Measurements from ENCODE around the gene PEAK3.

PEAK3 gene

GRCh38 chr19:2282062-2282861 lies at the start of gene PEAK3:
Gene PEAK3 (minus strand): TSS chr19:2282175. CDS start chr19:2280931, 1,244 bp downstream.
- DNase-seq, result peak; percentile 44
- H3K27me3 ChIP-seq (ENCODE audit: insufficient read depth, low read depth, severe bottlenecking), result no peaks in the 10 kb centered on the region
- H3K9me3 ChIP-seq (ENCODE audit: severe bottlenecking), result no peaks in the 10 kb centered on the region
- H3K27ac ChIP-seq, result no peak within 1 kb of the TSS
- no peak within 1 kb of the TSS for H3K4me3 ChIP-seq (ENCODE audit: low read depth, low read length)
- TF ChIP-seq, protein P1, sequence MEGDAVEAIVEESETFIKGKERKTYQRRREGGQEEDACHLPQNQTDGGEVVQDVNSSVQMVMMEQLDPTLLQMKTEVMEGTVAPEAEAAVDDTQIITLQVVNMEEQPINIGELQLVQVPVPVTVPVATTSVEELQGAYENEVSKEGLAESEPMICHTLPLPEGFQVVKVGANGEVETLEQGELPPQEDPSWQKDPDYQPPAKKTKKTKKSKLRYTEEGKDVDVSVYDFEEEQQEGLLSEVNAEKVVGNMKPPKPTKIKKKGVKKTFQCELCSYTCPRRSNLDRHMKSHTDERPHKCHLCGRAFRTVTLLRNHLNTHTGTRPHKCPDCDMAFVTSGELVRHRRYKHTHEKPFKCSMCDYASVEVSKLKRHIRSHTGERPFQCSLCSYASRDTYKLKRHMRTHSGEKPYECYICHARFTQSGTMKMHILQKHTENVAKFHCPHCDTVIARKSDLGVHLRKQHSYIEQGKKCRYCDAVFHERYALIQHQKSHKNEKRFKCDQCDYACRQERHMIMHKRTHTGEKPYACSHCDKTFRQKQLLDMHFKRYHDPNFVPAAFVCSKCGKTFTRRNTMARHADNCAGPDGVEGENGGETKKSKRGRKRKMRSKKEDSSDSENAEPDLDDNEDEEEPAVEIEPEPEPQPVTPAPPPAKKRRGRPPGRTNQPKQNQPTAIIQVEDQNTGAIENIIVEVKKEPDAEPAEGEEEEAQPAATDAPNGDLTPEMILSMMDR (IDR thresholded peaks at IDR 0.05; ENCODE audit: low read depth, low read length), result no peak
- no peaks in the 10 kb centered on the region for H3K36me3 ChIP-seq

DNA sequence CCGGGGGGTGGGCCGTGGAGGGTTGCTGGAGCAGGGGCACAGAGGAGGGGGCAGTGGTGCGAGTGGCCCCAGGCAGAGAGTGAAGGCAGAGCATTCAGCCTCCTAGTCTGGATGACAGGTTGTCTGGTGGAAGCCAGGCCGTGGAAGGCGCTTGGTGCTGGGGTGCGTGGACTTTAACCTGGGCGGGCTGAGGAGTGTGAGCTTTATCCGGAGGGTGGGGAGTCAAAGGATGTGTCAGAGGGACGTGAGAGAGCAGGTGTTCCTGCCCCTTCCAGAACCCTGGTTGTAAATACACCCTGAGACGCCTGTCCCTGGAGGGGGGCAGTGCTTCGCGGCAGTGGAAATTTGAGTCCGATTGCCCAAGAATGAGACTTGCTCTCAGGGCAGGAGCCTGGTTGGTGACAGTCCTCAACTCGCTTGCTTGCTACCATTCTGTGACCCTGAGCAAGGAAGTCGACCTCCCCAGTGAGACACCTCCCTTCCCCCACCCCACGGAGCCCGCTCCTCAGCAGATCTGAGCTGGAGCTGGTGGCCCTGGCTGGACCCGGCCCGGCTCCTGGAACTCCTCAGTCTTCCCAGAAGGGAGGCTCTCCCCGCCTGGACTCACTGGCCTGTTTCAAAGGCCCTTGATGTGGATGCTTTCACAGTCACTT lies 48.8 kb upstream of the PEAK3 start:
- DNase-seq, result no peak
- TF ChIP-seq, protein P1 (IDR thresholded peaks at IDR 0.05; ENCODE audit: low read depth, low read length), result no peak
- H3K36me3 ChIP-seq, result peaks cover 25% of the 10 kb centered on the region
- H3K27ac ChIP-seq, result no peak overlapping the region
- H3K27me3 ChIP-seq (ENCODE audit: insufficient read depth, low read depth, severe bottlenecking), result no peaks in the 10 kb centered on the region
- no peak overlapping the region for H3K4me3 ChIP-seq (ENCODE audit: low read depth, low read length)
- H3K9me3 ChIP-seq (ENCODE audit: severe bottlenecking), result no peaks in the 10 kb centered on the region

DNA sequence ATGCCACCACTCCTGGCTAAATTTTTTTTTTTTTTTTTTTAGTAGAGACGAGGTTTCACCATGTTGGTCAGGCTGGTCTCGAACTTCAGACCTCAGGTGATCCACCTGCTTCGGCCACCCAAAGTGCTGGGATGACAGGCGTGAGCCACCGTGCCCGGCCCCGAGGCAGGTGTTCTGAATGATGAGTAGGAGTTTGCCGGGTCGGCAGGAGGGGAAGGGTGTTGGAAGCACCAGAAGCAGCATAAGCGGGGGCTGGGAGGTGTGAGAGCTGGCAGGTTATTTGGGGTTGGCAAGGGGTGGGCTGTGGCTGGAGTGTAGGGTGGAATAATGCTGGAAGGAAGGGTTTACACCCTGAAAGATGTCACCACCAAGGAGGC lies 48.3 kb upstream of the PEAK3 start:
- no peaks in the 10 kb centered on the region for H3K27me3 ChIP-seq (ENCODE audit: insufficient read depth, low read depth, severe bottlenecking)
- H3K4me3 ChIP-seq (ENCODE audit: low read depth, low read length), result no peak overlapping the region
- DNase-seq, result no peak
- H3K27ac ChIP-seq, result no peak overlapping the region
- TF ChIP-seq, protein P1 (IDR thresholded peaks at IDR 0.05; ENCODE audit: low read depth, low read length), result no peak
- H3K36me3 ChIP-seq, result peaks cover 28% of the 10 kb centered on the region
- no peaks in the 10 kb centered on the region for H3K9me3 ChIP-seq (ENCODE audit: severe bottlenecking)

DNA sequence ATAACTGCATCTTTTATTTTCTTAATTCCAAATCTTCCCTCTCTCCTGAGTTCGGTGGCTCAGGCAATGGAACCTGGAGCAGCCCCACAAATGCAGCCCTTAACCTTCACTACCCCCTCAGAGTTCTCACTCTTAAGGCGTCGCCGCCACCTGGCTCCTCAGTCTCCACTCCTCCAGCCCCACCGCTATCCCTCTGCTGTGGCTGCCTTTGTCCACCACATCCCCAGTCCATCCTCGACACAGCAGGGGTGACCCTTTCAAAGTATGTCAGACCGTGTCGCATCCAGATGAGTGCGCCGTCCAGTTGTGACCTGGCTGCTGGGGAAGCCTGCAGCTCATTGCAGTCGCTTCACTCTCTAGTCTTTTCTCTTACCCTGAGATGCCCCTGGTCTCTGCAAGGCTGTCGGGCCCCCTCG lies 47.5 kb upstream of the PEAK3 start:
- TF ChIP-seq, protein P1 (IDR thresholded peaks at IDR 0.05; ENCODE audit: low read depth, low read length), result no peak
- Histone ChIP-seq H3K27ac (no peak overlapping the region), H3K4me3 (ENCODE audit: low read depth, low read length) (peak overlapping the region; percentile 93), H3K9me3 (ENCODE audit: severe bottlenecking) (no peaks in the 10 kb centered on the region), H3K27me3 (ENCODE audit: insufficient read depth, low read depth, severe bottlenecking) (no peaks in the 10 kb centered on the region), H3K36me3 (peaks cover 28% of the 10 kb centered on the region)
- no peak for DNase-seq

- DNase-seq, result no peak
- Histone ChIP-seq H3K36me3 (peaks cover 30% of the 10 kb centered on the region), H3K4me3 (ENCODE audit: low read depth, low read length) (peak overlapping the region; percentile 93), H3K27me3 (ENCODE audit: insufficient read depth, low read depth, severe bottlenecking) (no peaks in the 10 kb centered on the region), H3K9me3 (ENCODE audit: severe bottlenecking) (no peaks in the 10 kb centered on the region), H3K27ac (peak overlapping the region; percentile 91)
- TF ChIP-seq, protein P1 (IDR thresholded peaks at IDR 0.05; ENCODE audit: low read depth, low read length), result no peak
Measured at GRCh38 chr19:2329149-2329478, 47.1 kb upstream of the PEAK3 start.

All from WERI-Rb-1 (cell line).